Measurements from ENCODE around the gene FARS2. TPM values are rescaled to one million over a fixed set of nuclear protein-coding genes. Genes with fewer than 3 reads are reported as not detected.
"Not testable (repeated sequence)": the region's sequence is repeated elsewhere in the genome, so short reads cannot be mapped to it uniquely, and the experiment has no call there.

Gene FARS2
- polyA plus RNA-seq, 1 experiment = 17.9 TPM

GRCh38 chr6:5559651-5560050, 298.3 kb downstream of the FARS2 start:
- CTCF ChIA-PET = interaction anchor here (0.6 kb wide), 1 partner anchor 91 kb away, joined by 4 read pairs; no protein-coding TSS in a partner anchor
- H3K36me3 ChIP-seq (ENCODE audit: control insufficient read depth, insufficient read depth, low read length) = no peaks in the 10 kb centered on the region
- POLR2A ChIA-PET = no interaction called here
- no peak for TF ChIP-seq CTCF (IDR thresholded peaks at IDR 0.05; ENCODE audit: insufficient read depth, low read depth, low read length)
- H3K27me3 ChIP-seq (ENCODE audit: control insufficient read depth, insufficient read depth, low read length) = no peaks in the 10 kb centered on the region
- no peak for DNase-seq (ENCODE audit: low read depth)
- H3K4me3 ChIP-seq (ENCODE audit: low read depth, low read length) = no peak overlapping the region

GRCh38 chr6:5562277-5562676, 301.0 kb downstream of the FARS2 start:
- no peaks in the 10 kb centered on the region for H3K27me3 ChIP-seq (ENCODE audit: control insufficient read depth, insufficient read depth, low read length)
- no peaks in the 10 kb centered on the region for H3K36me3 ChIP-seq (ENCODE audit: control insufficient read depth, insufficient read depth, low read length)
- DNase-seq (ENCODE audit: low read depth) = no peak
- no peak for TF ChIP-seq CTCF (IDR thresholded peaks at IDR 0.05; ENCODE audit: insufficient read depth, low read depth, low read length)
- H3K4me3 ChIP-seq (ENCODE audit: low read depth, low read length) = no peak overlapping the region
- ChIA-PET CTCF (interaction anchor here (0.7 to 0.8 kb wide), 2 partner anchors 9 to 46 kb away, joined by 3 to 6 read pairs; no protein-coding TSS in a partner anchor), POLR2A (no interaction called here)

GRCh38 chr6:5563086-5563485, 301.8 kb downstream of the FARS2 start:
- no peak for DNase-seq (ENCODE audit: low read depth)
- Histone ChIP-seq H3K4me3 (ENCODE audit: low read depth, low read length) (no peak overlapping the region), H3K27me3 (ENCODE audit: control insufficient read depth, insufficient read depth, low read length) (no peaks in the 10 kb centered on the region), H3K36me3 (ENCODE audit: control insufficient read depth, insufficient read depth, low read length) (no peaks in the 10 kb centered on the region)
- ChIA-PET POLR2A (no interaction called here), CTCF (interaction anchor here (0.7 kb wide), 1 partner anchor 46 kb away, joined by 6 read pairs; no protein-coding TSS in a partner anchor)
- no peak for TF ChIP-seq CTCF (IDR thresholded peaks at IDR 0.05; ENCODE audit: insufficient read depth, low read depth, low read length)

- H3K36me3 ChIP-seq (ENCODE audit: control insufficient read depth, insufficient read depth, low read length); DNase-seq (ENCODE audit: low read depth); H3K27me3 ChIP-seq (ENCODE audit: control insufficient read depth, insufficient read depth, low read length); H3K4me3 ChIP-seq (ENCODE audit: low read depth, low read length); POLR2A ChIA-PET: not testable (repeated sequence)
- CTCF ChIA-PET = interaction anchor here (1.2 kb wide), 1 partner anchor 10 kb away, joined by 3 read pairs; no protein-coding TSS in a partner anchor
Measured at GRCh38 chr6:5564746-5565145, 303.4 kb downstream of the FARS2 start.

- no peak for DNase-seq (ENCODE audit: low read depth)
- H3K36me3 ChIP-seq (ENCODE audit: control insufficient read depth, insufficient read depth, low read length) = no peaks in the 10 kb centered on the region
- TF ChIP-seq CTCF (IDR thresholded peaks at IDR 0.05; ENCODE audit: insufficient read depth, low read depth, low read length) = no peak
- POLR2A ChIA-PET = no interaction called here
- CTCF ChIA-PET = interaction anchor here (1.2 kb wide), 1 partner anchor 9 kb away, joined by 3 read pairs; no protein-coding TSS in a partner anchor
- H3K4me3 ChIP-seq (ENCODE audit: low read depth, low read length) = no peak overlapping the region
- no peaks in the 10 kb centered on the region for H3K27me3 ChIP-seq (ENCODE audit: control insufficient read depth, insufficient read depth, low read length)
Measured at GRCh38 chr6:5565971-5566370, 304.7 kb downstream of the FARS2 start.

GRCh38 chr6:5566718-5567117, 305.4 kb downstream of the FARS2 start:
- no peaks in the 10 kb centered on the region for H3K27me3 ChIP-seq (ENCODE audit: control insufficient read depth, insufficient read depth, low read length)
- H3K36me3 ChIP-seq (ENCODE audit: control insufficient read depth, insufficient read depth, low read length) = no peaks in the 10 kb centered on the region
- no peak overlapping the region for H3K4me3 ChIP-seq (ENCODE audit: low read depth, low read length)
- no peak for TF ChIP-seq CTCF (IDR thresholded peaks at IDR 0.05; ENCODE audit: insufficient read depth, low read depth, low read length)
- POLR2A ChIA-PET = no interaction called here
- no peak for DNase-seq (ENCODE audit: low read depth)
- CTCF ChIA-PET = no interaction called here
